ENCODE data around the gene REEP6. TPM values are rescaled to one million over a fixed set of nuclear protein-coding genes. Genes with fewer than 3 reads are reported as not detected.
A peak's percentile ranks its signal among the peaks of the same experiment; 100 is the strongest.

Gene REEP6
- total RNA-seq, 2 donors from 2014 or later, result 6.9 to 16.6 TPM

- WGBS, 2 donors, result 66 to 86% methylated on average over 6 to 23 of the region's 23 CpGs
- DNase-seq, result peak in 1 of 4 donors; percentile 12
Observed at GRCh38 chr19:1507192-1507660, 16.2 kb downstream of the REEP6 start.

DNA sequence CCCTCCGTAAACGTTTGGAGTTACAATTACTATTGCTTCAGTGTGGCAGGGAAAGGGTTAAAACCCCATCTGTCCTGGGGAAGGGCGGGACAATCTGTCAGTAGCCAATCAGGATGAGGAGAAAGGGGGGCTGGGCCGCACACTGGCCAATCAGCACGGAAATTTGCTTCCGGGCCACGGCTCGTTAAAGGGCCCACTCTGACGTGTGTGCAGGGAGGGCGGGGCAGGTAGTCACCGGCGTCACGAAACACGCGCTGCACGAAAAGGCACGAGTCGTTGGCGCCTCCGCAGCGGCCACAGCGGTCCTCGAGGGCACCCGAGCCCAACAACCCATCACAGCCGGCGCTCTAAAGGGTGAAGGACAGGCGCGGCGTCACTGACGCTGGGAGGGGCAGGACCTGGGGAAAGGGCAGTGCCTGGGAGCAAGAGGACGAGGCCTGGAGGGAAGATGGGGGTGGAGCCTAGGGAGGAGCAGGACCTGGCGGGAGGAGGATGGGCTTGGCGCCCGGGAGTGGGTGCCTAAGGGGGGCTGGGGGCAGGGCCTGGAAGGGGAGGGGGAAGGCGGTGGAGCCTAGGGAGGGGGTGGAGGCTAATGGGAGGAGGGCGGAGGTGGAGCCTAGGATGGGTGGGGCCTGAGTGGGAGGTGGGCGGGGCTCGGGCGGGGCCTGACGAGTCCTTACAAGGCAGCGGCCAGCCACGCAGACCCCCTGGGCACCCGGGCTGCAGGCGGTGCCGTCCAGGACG lies 17.0 kb downstream of the REEP6 start:
- TF ChIP-seq CTCF (IDR thresholded peaks at IDR 0.05), result no peak
- TF ChIP-seq POLR2A (IDR thresholded peaks at IDR 0.05), result no peak
- no peak overlapping the region for H3K4me3 ChIP-seq
- WGBS, 2 donors, result 1 to 7% methylated on average over 13 to 41 of the region's 46 CpGs
- peak overlapping the region in 3 of 4 donors; percentile 48 to 81 (median 80) for H3K27ac ChIP-seq
- intact Hi-C loops (cut with DNase I), result no loop called here
- H3K9me3 ChIP-seq, result no peaks in the 10 kb centered on the region
- DNase-seq (peak; percentile 91 to 94 (median 91)), ATAC-seq (peak; percentile 93)
- H3K36me3 ChIP-seq (replicated peaks in 1 of 2; ENCODE audit: insufficient read depth in 1 of 2, low read depth in 2 of 2), result no peaks in the 10 kb centered on the region
- H3K27me3 ChIP-seq, result peaks cover 0 to 13% of the 10 kb centered on the region in 2 donors
- H3K4me1 ChIP-seq, result peaks cover 29% of the 10 kb centered on the region

More at GRCh38 chr19:1507192-1507660, 16.2 kb downstream of the REEP6 start:
- intact Hi-C loops (cut with DNase I), result no loop called here
- Histone ChIP-seq H3K36me3 (replicated peaks in 1 of 2; ENCODE audit: insufficient read depth in 1 of 2, low read depth in 2 of 2) (no peaks in the 10 kb centered on the region), H3K27me3 (peaks cover 0 to 6% of the 10 kb centered on the region in 2 donors), H3K9me3 (no peaks in the 10 kb centered on the region), H3K27ac (peak overlapping the region in 2 of 4 donors; percentile 80 to 81), H3K4me1 (peaks cover 28% of the 10 kb centered on the region), H3K4me3 (no peak overlapping the region)
- TF ChIP-seq CTCF (IDR thresholded peaks at IDR 0.05), result no peak
- no peak for TF ChIP-seq POLR2A (IDR thresholded peaks at IDR 0.05)
- no peak for ATAC-seq

- no peaks in the 10 kb centered on the region for H3K9me3 ChIP-seq
- no peak overlapping the region for H3K4me3 ChIP-seq
- peaks cover 0 to 16% of the 10 kb centered on the region in 2 donors for H3K27me3 ChIP-seq
- peak overlapping the region in 1 of 4 donors; percentile 81 for H3K27ac ChIP-seq
- 30 to 66% methylated on average over 7 to 12 of the region's 12 CpGs for WGBS, 2 donors
- ATAC-seq, result no peak
- H3K36me3 ChIP-seq (replicated peaks in 1 of 2; ENCODE audit: insufficient read depth in 1 of 2, low read depth in 2 of 2), result no peaks in the 10 kb centered on the region
- TF ChIP-seq POLR2A (IDR thresholded peaks at IDR 0.05), result no peak
- no peak for TF ChIP-seq CTCF (IDR thresholded peaks at IDR 0.05)
- H3K4me1 ChIP-seq, result peaks cover 29% of the 10 kb centered on the region
- intact Hi-C loops (cut with DNase I), result no loop called here
- no peak for DNase-seq
Observed at GRCh38 chr19:1508507-1508856, 17.5 kb downstream of the REEP6 start.

DNA sequence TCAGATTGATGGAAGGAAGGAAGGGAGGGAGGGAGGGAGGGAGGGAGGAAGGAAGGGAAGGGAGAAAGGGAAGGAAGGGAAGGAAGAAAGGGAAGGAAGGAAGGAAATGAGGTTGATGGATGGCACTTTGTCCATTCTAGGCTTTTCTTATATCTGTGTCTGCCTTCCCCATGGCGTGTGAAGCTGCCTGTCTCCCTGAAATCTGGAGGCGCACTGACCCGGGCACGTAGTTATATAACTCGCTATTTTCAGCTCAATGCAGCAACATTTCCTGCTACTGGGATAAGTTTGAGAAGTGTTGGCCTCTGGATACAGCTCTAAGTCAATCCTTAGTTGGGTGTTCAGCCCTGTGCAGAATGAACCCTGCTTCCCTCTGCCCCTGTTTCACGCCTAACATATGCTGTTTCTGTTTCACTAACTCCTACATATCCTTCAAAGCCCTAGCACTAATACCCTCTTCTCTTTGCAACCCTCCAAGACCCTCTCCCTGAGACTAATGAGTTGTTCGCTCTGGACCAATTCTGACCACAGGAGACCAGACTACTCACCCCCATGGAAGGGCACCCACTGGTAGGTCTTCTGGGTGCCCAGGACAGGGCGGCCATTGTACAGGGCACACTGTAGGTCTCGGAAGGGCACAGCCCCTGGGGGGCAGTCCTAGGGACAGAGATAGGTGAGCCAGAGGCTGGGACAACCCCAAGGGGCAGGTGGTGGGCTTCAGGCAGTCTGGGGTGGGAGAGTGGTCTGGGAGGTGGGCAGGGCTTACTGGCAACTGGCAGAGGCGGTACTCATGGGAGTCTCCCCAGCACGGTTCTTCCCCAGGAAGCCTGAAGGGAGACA lies 18.8 kb downstream of the REEP6 start:
- TF ChIP-seq POLR2A (IDR thresholded peaks at IDR 0.05), result no peak
- TF ChIP-seq CTCF (IDR thresholded peaks at IDR 0.05), result no peak
- ATAC-seq (no peak), DNase-seq (no peak)
- H3K27me3 ChIP-seq, result peaks cover 0 to 21% of the 10 kb centered on the region in 2 donors
- H3K36me3 ChIP-seq (replicated peaks in 1 of 2; ENCODE audit: insufficient read depth in 1 of 2, low read depth in 2 of 2), result no peaks in the 10 kb centered on the region
- no peaks in the 10 kb centered on the region for H3K9me3 ChIP-seq
- peaks cover 24% of the 10 kb centered on the region for H3K4me1 ChIP-seq
- no peak overlapping the region for H3K27ac ChIP-seq
- intact Hi-C loops (cut with DNase I), result loop anchor here (10.0 kb wide), 1 partner anchor 225 kb away; the partner anchor contains the start of gene EFNA2
- 62 to 67% methylated on average over 11 of the region's 11 CpGs for WGBS, 2 donors
- no peak overlapping the region for H3K4me3 ChIP-seq

Data from body of pancreas (tissue), 4 donors.